Adrenal gland (tissue), 12 donors: ENCODE measurements around the gene MAGI2. TPM values are rescaled to one million over a fixed set of nuclear protein-coding genes. Genes with fewer than 3 reads are reported as not detected.
"Not testable (repeated sequence)": the region's sequence is repeated elsewhere in the genome, so short reads cannot be mapped to it uniquely, and the experiment has no call there.

Experiments used
- DNase-seq, 7 donors: peaks; one replicate each; pipeline ENCODE4 v3.0.0-alpha.2; 2019 to 2020
- H3K27ac ChIP-seq, 5 donors: fragments of 200-600 bp; sonication (generic) in 4 of 5; 1 replicate in 3 of 5; 2 replicates in 2 of 5; pipeline versions ENCODE4 v1.5.1 to v1.8.0; 2016 to 2020; ENCODE audit warnings: mild to moderate bottlenecking in 1 of 5
- H3K27me3 ChIP-seq: fragments of 200-600 bp; 2 replicates; pipeline ENCODE4 v1.8.0; 2021
- H3K36me3 ChIP-seq, 2 donors: fragments of 200-600 bp; replicated peaks in 1 of 2; 1 replicate in 1 of 2; 2 replicates in 1 of 2; pipeline versions ENCODE4 v1.5.1 to v1.8.0; 2018 to 2022
- H3K4me1 ChIP-seq, 2 donors: fragments of 200-600 bp; replicated peaks in 1 of 2; 1 replicate in 1 of 2; 2 replicates in 1 of 2; pipeline versions ENCODE4 v1.5.1 to v1.8.0; 2018 to 2021
- H3K4me3 ChIP-seq, 4 donors: fragments of 200-600 bp; sonication (generic) in 3 of 4; one replicate each; pipeline ENCODE4 v1.5.1; 2016 to 2018
- H3K9me3 ChIP-seq, 3 donors: fragments of 200-600 bp; sonication (generic) in 1 of 3; replicated peaks in 1 of 3; 1 replicate in 2 of 3; 2 replicates in 1 of 3; pipeline versions ENCODE4 v1.5.1 to v1.8.0; 2016 to 2021
- POLR2A ChIP-seq, 2 donors: fragments of 450-650 bp; IDR thresholded peaks; one replicate each; pipeline ENCODE4 v1.6.1; 2017; ENCODE audit warnings: antibody characterized with exemption in 2 of 2, mild to moderate bottlenecking in 2 of 2, moderate library complexity in 1 of 2
- WGBS, 4 donors: extraction: QIAGEN DNeasy Blood & Tissue Kit in 2 of 4; methylation state at CpG; one replicate each; pipeline versions ENCODE4 v1.1.5 to v1.1.7; 2013 to 2017; 5-methylcytosine and 5-hydroxymethylcytosine counted together
- intact Hi-C, 2 donors: fragments of 100-400 bp; cut with DNase I; formaldehyde crosslinking; loops; one replicate each; pipeline versions ENCODE4 v1.14.1 to v1.15.0; 2022 to 2023
- polyA plus RNA-seq, 3 donors: library from polyadenylated mRNA; stranded (reverse); fragments of 200-250 nt in 2 of 3; fragments of 350-450 nt in 1 of 3; fragmentation: Illumina TruSeq in 1 of 3; extraction: RNeasy Lipid Tissue Mini Kit (QIAGEN cat#74804) in 1 of 3; gene quantifications; one replicate each; pipeline ENCODE4 v1.2.3, GENCODE V29; 2013 to 2014
- total RNA-seq, 9 donors: library from RNA; depleted of rRNA in 4 of 9; stranded (reverse); fragments of >200 nt in 4 of 9; fragments of 120-200 nt in 1 of 9; fragmentation: NEBNext Ultra II Directional in 1 of 9; extraction: Animal tissue kit (Norgen Biotek cat#: 25700) in 1 of 9; gene quantifications; one replicate each; pipeline versions ENCODE4 v1.1.0 to v1.2.4, GENCODE V29; 2013 to 2023
- TF ChIP-seq, protein P1 (sequence below), 6 experiments: fragments of 450-650 bp in 4 of 6; fragments of 200-600 bp in 2 of 6; sonication (generic) in 1 of 6; IDR thresholded peaks; 1 replicate in 5 of 6; 2 replicates in 1 of 6; pipeline versions ENCODE4 v1.5.1 to v1.8.0; 2016 to 2021; ENCODE audit warnings: antibody characterized with exemption in 6 of 6, mild to moderate bottlenecking in 2 of 6, moderate library complexity in 1 of 6
- donor health status: healthy with polysubstance abuse.
- donor health status: Bipolar disorder and iron deficiency.
- donor health status: DM: yes; HTN: yes; CAD: no.
- donor health status: DM: no; HTN: no; CAD: no.
- donor health status: DM: no; HTN: no; CAD: no.
- donor health status: DM: yes; HTN: yes; CAD: no.

The MAGI2 gene
- total and polyA plus RNA-seq, 12 donors, result 3.2 to 37.1 (median 17.1) TPM

DNA sequence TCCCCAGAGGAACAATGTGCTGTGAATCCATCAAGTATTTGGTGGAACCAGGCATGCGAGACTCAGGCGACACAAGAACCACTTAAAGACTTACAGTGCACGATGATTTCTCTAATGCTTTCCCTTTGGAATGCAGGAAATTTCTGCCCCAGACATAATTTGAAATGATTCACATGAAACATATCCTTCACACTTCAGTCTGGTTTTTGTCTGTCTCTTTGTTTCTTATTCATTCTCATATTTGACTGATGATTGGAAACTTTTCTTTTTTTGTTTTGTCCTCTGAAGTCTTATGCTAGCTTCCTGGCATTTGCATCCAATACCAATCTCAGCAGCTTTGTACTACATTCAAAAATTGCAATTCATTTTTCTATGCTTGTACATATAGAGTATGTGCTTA lies 1152.1 kb downstream of the MAGI2 start:
- DNase-seq, result no peak
- Histone ChIP-seq H3K9me3 (no peaks in the 10 kb centered on the region), H3K27me3 (no peaks in the 10 kb centered on the region), H3K36me3 (no peaks in the 10 kb centered on the region), H3K4me1 (no peaks in the 10 kb centered on the region), H3K4me3 (no peak overlapping the region), H3K27ac (no peak overlapping the region)
- WGBS, 4 donors, result 86 to 92% (median 88%) methylated on average over 3 of the region's 3 CpGs
- intact Hi-C loops, result no loop called here
- TF ChIP-seq POLR2A (IDR thresholded peaks at IDR 0.05), result no peak
- TF ChIP-seq, protein P1, sequence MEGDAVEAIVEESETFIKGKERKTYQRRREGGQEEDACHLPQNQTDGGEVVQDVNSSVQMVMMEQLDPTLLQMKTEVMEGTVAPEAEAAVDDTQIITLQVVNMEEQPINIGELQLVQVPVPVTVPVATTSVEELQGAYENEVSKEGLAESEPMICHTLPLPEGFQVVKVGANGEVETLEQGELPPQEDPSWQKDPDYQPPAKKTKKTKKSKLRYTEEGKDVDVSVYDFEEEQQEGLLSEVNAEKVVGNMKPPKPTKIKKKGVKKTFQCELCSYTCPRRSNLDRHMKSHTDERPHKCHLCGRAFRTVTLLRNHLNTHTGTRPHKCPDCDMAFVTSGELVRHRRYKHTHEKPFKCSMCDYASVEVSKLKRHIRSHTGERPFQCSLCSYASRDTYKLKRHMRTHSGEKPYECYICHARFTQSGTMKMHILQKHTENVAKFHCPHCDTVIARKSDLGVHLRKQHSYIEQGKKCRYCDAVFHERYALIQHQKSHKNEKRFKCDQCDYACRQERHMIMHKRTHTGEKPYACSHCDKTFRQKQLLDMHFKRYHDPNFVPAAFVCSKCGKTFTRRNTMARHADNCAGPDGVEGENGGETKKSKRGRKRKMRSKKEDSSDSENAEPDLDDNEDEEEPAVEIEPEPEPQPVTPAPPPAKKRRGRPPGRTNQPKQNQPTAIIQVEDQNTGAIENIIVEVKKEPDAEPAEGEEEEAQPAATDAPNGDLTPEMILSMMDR (IDR thresholded peaks at IDR 0.05), result no peak

DNA sequence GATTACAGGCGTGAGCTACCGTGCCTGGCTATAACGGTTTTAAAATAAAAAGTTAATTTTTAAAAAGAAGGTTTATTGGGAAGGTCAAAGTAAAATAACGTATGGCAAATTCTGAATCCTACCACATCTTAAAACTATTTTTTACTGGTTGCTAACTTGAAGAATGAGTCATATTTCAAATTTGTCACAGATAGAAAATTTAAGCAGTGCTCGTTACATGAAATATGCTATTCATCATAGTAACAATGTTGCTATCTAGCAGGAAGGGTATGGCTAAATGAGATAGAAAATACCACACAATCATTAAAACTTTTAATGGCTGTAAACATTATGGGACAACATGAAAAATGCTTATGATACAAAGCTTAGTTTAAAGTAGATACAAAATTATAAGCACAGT lies 1154.4 kb downstream of the MAGI2 start:
- 79 to 85% (median 82%) methylated on average over 5 of the region's 5 CpGs for WGBS, 4 donors
- TF ChIP-seq POLR2A (IDR thresholded peaks at IDR 0.05), result no peak
- TF ChIP-seq, protein P1 (IDR thresholded peaks at IDR 0.05), result no peak
- Histone ChIP-seq H3K4me3 (no peak overlapping the region), H3K36me3 (no peaks in the 10 kb centered on the region), H3K27me3 (no peaks in the 10 kb centered on the region), H3K4me1 (no peaks in the 10 kb centered on the region), H3K9me3 (no peaks in the 10 kb centered on the region), H3K27ac (no peak overlapping the region)
- intact Hi-C loops, result no loop called here
- DNase-seq, result no peak

DNA sequence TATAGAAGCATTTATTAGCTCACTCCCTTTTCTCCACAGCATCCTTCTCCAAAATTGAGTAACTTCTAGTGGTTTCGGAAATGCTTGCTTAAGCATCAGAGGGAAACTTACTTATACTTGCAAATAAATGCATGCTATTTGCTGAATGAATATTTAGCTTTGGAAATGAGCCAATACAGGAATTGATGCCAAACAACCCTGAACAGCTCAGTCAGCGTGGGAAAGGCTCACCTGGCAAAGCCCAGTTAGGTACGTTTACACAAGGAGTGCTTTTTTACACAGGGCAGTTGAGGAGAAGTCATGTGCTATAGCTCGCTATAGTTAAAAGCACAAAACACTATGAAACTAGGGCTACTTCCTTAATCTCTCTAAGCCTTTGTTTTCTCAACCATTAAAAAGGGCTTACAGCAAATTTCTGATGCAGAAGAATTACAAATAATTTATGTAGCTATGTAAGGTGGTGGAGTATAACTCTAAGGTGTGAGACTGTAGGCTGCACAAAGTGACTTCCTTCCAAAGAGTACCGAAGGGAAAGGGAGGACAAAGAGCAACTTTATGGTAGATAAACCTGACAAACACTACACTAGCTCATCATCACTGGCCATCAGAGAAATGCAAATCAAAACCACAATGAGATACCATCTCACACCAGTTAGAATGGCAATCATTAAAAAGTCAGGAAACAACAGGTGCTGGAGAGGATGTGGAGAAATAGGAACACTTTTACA lies 1156.7 kb downstream of the MAGI2 start:
- Histone ChIP-seq H3K27me3 (no peaks in the 10 kb centered on the region), H3K4me3 (no peak overlapping the region), H3K4me1 (no peaks in the 10 kb centered on the region), H3K36me3 (no peaks in the 10 kb centered on the region), H3K27ac (no peak overlapping the region), H3K9me3 (no peaks in the 10 kb centered on the region)
- WGBS, 4 donors, result 79 to 87% (median 84%) methylated on average over 5 of the region's 5 CpGs
- intact Hi-C loops, result no loop called here
- DNase-seq, result no peak
- TF ChIP-seq POLR2A (IDR thresholded peaks at IDR 0.05), result no peak
- TF ChIP-seq, protein P1 (IDR thresholded peaks at IDR 0.05), result no peak

DNA sequence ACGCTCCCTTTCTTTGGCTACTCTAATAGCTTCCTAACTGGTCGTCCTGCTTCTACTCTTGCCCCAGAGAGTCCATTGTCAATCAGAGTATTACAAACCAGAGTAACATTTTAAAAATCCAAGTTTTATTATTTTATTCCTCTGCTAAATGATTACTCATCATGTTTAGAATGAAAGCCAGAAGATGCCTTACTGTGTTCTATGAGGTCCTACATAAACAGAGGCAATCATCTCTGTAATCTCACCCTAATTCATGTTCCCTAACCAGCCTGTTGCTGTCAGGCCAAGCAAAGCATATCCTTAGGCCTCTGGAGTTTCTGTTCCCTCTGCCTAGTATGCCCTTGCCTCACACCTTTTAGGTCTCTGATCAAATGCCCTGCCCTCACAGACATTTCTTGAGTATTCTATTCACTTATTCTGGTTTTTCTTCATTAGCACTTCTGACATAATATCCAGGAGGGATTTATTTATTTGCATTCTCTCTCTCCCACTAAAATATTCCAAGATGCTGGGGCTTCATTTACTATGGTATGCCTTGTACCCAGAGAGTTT lies 1157.3 kb downstream of the MAGI2 start:
- H3K4me1 ChIP-seq, result no peaks in the 10 kb centered on the region
- H3K36me3 ChIP-seq, result no peaks in the 10 kb centered on the region
- H3K4me3 ChIP-seq, result no peak overlapping the region
- H3K27ac ChIP-seq, result no peak overlapping the region
- no peaks in the 10 kb centered on the region for H3K9me3 ChIP-seq
- H3K27me3 ChIP-seq, result no peaks in the 10 kb centered on the region
- TF ChIP-seq, protein P1 (IDR thresholded peaks at IDR 0.05), result no peak
- TF ChIP-seq POLR2A (IDR thresholded peaks at IDR 0.05), result no peak
- DNase-seq, result no peak
- WGBS, 4 donors, result 87 to 94% (median 89%) methylated on average over 2 of the region's 2 CpGs
- intact Hi-C loops, result no loop called here

DNA sequence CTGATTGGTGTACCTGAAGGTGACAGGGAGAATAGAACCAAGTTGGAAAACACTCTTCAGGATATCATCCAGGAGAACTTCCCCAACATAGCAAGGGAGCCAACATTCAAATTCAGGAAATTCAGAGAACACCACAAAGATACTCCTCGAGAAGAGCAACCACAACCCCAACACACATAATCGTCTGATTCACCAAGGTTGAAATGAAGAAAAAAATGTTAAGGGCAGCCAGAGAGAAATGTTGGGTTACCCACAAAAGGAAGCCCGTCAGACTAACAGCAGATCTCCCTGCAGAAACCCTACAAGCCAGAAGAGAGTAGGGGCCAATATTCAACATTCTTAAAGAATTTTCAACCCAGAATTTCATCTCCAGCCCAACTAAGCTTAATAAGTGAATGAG lies 1164.0 kb downstream of the MAGI2 start:
- H3K27me3 ChIP-seq, H3K36me3 ChIP-seq, H3K9me3 ChIP-seq, H3K4me3 ChIP-seq, intact Hi-C loops, DNase-seq, H3K27ac ChIP-seq, H3K4me1 ChIP-seq: not testable (repeated sequence)
- WGBS, 4 donors, result 72 to 97% (median 83%) methylated on average over 3 of the region's 3 CpGs
